Liver (tissue), 3 donors: ENCODE results near the gene EPB42.

Source experiments
- CTCF ChIP-seq: fragments of 150-350 bp; IDR thresholded peaks from 2 replicates; pipeline ENCODE4 v1.5.1; 2017; ENCODE audit warnings: improper control_type of control experiment, low read depth, low read length; ENCODE audit not compliant: missing input control
- JUND ChIP-seq, 2 donors: IDR thresholded peaks; 2 replicates each; pipeline ENCODE4 v1.6.1; 2016; ENCODE audit warnings: antibody characterized with exemption in 2 of 2
- SP1 ChIP-seq: IDR thresholded peaks from 2 replicates; pipeline ENCODE4 v1.6.1; 2018; ENCODE audit warnings: antibody characterized with exemption, mild to moderate bottlenecking
- donor health status: healthy.
- donor health status: healthy.

- TF ChIP-seq CTCF (no peak), JUND (IDR thresholded peaks at IDR 0.05) (no peak), SP1 (no peak)
These were observed 45.6 kb upstream of the EPB42 start for GRCh38 chr15:43266386-43266785.
